ENCODE results near the gene BID.

BID gene

DNA sequence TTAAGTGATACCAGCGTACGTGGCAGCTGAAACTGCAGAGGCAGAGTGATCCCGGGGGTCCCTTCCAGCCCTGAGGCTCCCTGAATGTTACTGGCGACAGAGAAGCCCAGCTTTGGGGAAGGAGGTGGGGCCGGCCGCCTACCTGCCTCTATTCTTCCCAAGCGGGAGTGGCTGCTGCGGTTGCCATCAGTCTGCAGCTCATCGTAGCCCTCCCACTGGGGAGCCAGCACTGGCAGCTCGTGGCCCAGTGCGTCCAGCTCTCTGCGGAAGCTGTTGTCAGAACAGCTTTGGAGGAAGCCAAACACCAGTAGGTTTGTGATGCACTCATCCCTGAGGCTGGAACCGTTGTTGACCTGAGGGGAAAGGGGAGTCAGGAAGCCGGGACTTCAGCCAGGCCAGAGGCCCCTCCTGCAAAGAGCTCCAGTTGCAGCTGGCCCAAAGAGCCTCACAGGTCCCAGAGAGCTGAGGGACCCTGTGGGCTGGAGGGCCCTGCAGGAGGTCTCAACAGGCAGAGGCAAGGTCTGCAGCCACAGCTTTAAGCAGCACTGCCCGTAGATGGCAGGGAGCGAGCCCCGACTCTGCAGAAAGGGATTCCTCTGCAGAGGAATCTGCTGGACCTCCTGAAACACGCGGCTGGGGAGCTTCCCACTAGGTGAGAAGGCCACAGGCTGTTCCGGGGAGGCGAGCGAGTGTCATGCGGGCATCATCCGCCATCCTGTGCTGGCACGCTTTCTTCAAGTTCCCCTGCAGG is 30.4 kb downstream of the BID start:
- Histone ChIP-seq H3K27ac (replicated peaks) (no peak overlapping the region), H3K27me3 (ENCODE audit: insufficient read depth, poor library complexity, severe bottlenecking) (no peaks in the 10 kb centered on the region), H3K4me3 (replicated peaks; ENCODE audit: insufficient read depth, low read length) (no peak overlapping the region)
- DNase-seq (ENCODE audit: low read depth in 1 of 2, low spot score in 1 of 2) = no peak
- TF ChIP-seq, protein P1, sequence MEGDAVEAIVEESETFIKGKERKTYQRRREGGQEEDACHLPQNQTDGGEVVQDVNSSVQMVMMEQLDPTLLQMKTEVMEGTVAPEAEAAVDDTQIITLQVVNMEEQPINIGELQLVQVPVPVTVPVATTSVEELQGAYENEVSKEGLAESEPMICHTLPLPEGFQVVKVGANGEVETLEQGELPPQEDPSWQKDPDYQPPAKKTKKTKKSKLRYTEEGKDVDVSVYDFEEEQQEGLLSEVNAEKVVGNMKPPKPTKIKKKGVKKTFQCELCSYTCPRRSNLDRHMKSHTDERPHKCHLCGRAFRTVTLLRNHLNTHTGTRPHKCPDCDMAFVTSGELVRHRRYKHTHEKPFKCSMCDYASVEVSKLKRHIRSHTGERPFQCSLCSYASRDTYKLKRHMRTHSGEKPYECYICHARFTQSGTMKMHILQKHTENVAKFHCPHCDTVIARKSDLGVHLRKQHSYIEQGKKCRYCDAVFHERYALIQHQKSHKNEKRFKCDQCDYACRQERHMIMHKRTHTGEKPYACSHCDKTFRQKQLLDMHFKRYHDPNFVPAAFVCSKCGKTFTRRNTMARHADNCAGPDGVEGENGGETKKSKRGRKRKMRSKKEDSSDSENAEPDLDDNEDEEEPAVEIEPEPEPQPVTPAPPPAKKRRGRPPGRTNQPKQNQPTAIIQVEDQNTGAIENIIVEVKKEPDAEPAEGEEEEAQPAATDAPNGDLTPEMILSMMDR (IDR thresholded peaks at IDR 0.05; ENCODE audit: insufficient read depth, low read length) = no peak
- TF ChIP-seq GABPA (IDR thresholded peaks at IDR 0.05; ENCODE audit: low read depth) = no peak
- no peak for TF ChIP-seq SPI1 (IDR thresholded peaks at IDR 0.05; ENCODE audit: borderline replicate concordance, low read depth)
- no peak for TF ChIP-seq POLR2AphosphoS5 (IDR thresholded peaks at IDR 0.05; ENCODE audit: low read depth)
- TF ChIP-seq, protein P2, sequence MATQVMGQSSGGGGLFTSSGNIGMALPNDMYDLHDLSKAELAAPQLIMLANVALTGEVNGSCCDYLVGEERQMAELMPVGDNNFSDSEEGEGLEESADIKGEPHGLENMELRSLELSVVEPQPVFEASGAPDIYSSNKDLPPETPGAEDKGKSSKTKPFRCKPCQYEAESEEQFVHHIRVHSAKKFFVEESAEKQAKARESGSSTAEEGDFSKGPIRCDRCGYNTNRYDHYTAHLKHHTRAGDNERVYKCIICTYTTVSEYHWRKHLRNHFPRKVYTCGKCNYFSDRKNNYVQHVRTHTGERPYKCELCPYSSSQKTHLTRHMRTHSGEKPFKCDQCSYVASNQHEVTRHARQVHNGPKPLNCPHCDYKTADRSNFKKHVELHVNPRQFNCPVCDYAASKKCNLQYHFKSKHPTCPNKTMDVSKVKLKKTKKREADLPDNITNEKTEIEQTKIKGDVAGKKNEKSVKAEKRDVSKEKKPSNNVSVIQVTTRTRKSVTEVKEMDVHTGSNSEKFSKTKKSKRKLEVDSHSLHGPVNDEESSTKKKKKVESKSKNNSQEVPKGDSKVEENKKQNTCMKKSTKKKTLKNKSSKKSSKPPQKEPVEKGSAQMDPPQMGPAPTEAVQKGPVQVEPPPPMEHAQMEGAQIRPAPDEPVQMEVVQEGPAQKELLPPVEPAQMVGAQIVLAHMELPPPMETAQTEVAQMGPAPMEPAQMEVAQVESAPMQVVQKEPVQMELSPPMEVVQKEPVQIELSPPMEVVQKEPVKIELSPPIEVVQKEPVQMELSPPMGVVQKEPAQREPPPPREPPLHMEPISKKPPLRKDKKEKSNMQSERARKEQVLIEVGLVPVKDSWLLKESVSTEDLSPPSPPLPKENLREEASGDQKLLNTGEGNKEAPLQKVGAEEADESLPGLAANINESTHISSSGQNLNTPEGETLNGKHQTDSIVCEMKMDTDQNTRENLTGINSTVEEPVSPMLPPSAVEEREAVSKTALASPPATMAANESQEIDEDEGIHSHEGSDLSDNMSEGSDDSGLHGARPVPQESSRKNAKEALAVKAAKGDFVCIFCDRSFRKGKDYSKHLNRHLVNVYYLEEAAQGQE (IDR thresholded peaks at IDR 0.05; ENCODE audit: insufficient replicate concordance, low read depth) = no peak

DNA sequence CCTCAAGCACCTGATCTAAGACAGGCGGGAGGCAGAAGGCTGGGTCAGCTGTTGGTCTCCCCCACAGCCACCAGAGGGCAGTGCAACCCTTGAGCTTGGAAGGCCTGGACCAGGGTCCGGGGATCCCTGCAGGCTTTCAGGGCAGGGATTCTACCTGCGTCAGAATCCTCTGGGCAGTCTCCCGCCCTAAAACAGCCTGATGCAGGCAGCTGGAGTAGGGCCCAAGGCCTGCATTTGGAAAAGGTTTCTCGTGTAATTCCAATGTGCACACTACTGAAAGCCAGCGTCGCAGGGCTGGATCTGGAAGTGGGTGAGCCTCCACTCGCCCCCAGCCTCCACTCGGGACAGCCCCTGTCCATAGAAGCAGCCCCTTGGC is 31.8 kb downstream of the BID start:
- Histone ChIP-seq H3K27ac (replicated peaks) (no peak overlapping the region), H3K4me3 (replicated peaks; ENCODE audit: insufficient read depth, low read length) (no peak overlapping the region), H3K27me3 (ENCODE audit: insufficient read depth, poor library complexity, severe bottlenecking) (no peaks in the 10 kb centered on the region)
- peak in 1 of 2 experiments; percentile 65 for DNase-seq (ENCODE audit: low read depth in 1 of 2, low spot score in 1 of 2)
- no peak for TF ChIP-seq POLR2AphosphoS5 (IDR thresholded peaks at IDR 0.05; ENCODE audit: low read depth)
- TF ChIP-seq, protein P1 (IDR thresholded peaks at IDR 0.05; ENCODE audit: insufficient read depth, low read length) = peak; percentile 65
- no peak for TF ChIP-seq SPI1 (IDR thresholded peaks at IDR 0.05; ENCODE audit: borderline replicate concordance, low read depth)

DNA sequence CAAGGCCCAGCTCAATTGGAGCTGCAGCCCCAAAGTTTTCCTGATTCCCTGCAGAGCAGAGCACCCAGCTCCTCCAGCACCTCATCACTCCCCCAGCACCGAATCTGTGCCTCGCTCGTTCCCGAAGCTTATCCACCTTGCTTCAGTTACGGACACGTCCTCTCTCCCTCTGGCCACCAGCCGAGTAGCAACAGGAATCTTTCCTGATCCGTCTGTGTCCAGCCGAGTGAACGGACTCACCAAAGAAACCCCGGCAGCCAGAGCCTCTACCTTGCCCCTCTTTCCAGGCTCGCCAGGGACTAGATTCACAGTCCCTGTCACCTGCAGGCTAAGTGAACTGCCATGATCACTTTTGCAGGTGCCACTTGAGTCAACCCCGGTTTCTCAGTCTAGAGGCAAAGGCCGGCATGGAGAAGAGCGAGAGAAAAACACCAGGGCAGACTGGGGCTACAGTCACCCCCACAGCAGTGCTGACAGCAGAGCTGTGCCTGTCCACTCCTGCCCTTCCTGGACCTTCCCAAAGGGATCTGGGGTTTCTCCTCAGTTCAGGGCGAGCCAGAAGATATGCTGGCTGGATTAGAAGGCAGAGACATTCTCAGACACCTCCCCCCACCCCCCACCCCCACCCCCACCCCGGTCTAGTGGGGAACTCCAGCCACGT is 32.3 kb downstream of the BID start:
- no peak for DNase-seq (ENCODE audit: low read depth in 1 of 2, low spot score in 1 of 2)
- Histone ChIP-seq H3K27ac (replicated peaks) (no peak overlapping the region), H3K27me3 (ENCODE audit: insufficient read depth, poor library complexity, severe bottlenecking) (no peaks in the 10 kb centered on the region), H3K4me3 (replicated peaks; ENCODE audit: insufficient read depth, low read length) (no peak overlapping the region)
- TF ChIP-seq SPI1 (IDR thresholded peaks at IDR 0.05; ENCODE audit: borderline replicate concordance, low read depth) = no peak
- TF ChIP-seq, protein P2 (IDR thresholded peaks at IDR 0.05; ENCODE audit: insufficient replicate concordance, low read depth) = no peak

DNA sequence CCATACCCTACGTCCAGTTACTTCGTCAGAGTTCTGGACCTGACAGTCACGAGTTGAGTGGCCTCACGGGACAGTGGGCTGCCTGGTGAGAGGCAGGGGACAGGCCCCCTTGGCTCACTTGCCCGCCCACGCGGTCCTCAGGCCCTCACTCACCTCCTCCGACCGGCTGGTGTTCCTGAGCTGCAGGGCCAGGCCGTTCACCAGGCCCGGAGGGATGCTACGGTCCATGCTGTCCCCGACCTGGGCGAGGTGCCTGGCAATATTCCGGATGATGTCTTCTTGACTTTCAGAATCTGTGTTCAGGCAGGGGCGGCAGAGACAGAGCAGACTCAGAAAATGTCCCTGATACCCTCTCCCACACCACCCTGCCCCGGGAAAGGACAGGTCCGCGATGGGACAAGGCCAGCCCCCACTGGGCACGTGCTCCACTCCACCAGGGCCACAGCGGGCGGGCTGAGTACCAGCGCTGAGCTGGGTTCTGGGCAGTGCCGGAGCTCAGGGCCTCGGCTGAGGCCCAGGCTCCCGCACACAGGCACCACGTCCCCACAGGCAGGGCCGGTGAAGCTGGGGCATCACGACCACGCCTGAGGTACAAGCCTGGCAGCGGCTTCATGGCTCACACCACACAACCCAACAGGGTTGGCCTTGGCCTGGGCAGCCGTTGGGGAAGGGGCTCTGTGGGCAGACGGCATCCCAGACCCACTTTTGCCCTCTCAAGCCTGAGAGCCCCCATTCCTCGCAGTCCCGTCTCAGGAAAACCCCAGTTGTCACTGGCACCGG is 34.9 kb downstream of the BID start:
- H3K27me3 ChIP-seq (ENCODE audit: insufficient read depth, poor library complexity, severe bottlenecking) = no peaks in the 10 kb centered on the region
- H3K4me3 ChIP-seq (replicated peaks; ENCODE audit: insufficient read depth, low read length) = no peak overlapping the region
- no peak for DNase-seq (ENCODE audit: low read depth in 1 of 2, low spot score in 1 of 2)
- TF ChIP-seq SPI1 (IDR thresholded peaks at IDR 0.05; ENCODE audit: borderline replicate concordance, low read depth) (no peak), GABPA (IDR thresholded peaks at IDR 0.05; ENCODE audit: low read depth) (no peak), POLR2AphosphoS5 (IDR thresholded peaks at IDR 0.05; ENCODE audit: low read depth) (no peak)
- TF ChIP-seq, protein P1 (IDR thresholded peaks at IDR 0.05; ENCODE audit: insufficient read depth, low read length) = no peak
- H3K27ac ChIP-seq (replicated peaks) = no peak overlapping the region
